DMS 273 (cell line): Measurements from ENCODE around the gene CDC42.
A peak's percentile ranks its signal among the peaks of the same experiment; 100 is the strongest.

Source experiments
- DNase-seq: peaks from one replicate; lab custom pipeline; 2025; ENCODE audit not compliant: unreplicated experiment; lab: John Stamatoyannopoulos, UW

CDC42 gene

DNA sequence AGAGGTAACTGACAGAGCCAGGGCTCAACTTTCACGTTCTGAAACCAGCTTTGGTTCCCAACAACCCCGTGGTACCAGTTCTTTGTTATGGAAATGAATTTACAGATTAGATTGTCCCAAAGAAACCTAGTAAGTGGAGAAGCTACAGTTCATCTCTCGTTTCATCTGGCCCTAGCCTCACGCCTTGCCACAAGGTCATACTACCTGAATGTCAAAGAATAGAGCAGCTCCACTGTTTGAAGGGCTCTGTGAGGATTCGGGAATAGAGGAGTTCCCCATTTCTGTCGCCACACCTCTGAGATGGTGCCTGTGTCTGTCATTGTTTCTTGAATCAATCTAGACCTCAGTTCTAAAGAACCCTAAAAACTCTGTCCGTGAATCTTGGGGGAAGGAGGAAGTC is 15.0 kb upstream of the CDC42 start:
- DNase-seq, result no peak

DNA sequence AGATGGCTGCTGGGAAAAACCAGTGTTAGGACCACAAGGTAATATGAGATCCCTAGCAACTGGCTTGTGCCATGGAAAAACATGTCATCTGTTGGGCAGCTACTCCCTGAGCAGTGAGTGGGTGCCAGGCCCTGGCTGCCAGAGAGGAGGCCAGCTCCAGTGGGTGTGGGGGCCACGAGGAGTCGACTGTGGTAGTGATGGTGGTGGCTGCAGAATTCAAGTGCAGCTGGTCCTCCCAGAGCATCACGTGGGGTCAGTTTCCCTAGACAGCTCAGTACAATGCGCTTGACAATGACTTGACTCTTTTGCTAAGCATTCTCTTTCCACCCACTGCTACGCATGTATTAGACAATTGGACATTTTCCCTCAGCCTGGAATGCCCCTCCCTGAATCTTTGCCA is 14.5 kb upstream of the CDC42 start:
- DNase-seq, result peak; percentile 31

DNA sequence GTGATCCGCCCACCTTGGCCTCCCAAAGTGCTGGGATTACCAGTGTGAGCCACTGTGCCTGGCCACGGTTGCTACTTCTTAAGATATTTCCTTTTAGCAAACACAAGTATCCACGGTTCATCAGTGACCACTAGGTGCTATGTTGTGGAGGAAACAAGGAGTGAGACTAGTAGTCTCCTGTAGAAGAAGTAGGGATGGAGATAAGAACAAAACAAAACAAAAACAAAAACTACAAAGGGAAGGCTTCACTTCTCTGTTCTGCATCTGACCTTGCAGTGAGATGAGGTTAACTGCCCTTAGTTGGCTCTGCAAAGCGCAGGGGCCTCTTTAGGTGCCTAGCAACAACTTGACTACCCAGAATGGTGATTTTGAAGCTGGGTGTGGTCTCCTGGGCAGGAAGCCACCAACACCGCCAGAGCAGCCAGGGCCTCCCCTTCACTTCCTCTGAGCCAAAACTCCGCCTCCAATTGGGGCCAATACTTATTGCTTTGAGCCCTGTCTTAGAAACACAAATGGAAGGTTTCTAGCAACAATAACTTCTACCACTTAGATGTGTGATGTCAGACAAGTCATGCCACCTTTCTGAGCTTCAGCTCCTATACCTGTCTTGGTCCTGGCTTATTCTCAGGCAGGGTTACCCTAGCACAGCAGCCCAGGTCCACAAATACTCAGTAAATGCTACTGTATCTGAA is 12.8 kb upstream of the CDC42 start:
- peak; percentile 75 for DNase-seq

DNA sequence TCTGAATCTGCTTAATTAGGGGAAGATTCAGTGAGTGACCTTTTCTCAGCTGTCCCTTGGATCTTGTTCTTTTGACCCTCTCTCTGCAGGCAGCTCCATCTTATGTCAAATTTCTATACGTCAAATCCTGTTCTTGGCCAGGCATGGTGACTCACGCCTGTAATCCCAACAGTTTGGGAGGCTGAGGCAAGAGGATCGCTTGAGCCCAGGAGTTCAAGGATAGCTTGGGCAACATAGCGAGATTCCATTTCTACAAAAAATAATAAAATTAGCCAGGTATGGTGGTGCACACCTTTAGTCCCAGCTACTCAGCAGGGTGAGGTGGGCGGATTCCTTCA is 12.3 kb upstream of the CDC42 start:
- DNase-seq, result no peak

DNA sequence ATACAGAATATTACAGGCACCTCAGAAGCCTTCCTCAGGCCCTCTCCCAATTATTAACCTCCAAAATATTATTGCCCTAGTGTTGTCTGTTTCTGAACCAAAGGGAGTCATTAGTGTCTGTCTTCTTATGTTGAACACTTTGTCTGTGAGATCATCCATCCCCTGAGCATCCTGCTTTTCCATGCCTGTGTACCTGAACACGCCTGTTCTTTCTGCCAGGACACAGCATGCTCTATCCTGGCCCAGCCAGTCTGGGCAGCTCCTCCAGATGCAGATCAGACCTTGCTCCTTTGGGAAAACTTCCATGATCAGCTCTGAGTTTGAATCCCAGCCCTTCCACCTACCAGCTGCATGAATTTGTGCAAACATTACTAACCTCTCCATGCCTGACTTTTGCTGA is 11.0 kb upstream of the CDC42 start:
- DNase-seq, result no peak

DNA sequence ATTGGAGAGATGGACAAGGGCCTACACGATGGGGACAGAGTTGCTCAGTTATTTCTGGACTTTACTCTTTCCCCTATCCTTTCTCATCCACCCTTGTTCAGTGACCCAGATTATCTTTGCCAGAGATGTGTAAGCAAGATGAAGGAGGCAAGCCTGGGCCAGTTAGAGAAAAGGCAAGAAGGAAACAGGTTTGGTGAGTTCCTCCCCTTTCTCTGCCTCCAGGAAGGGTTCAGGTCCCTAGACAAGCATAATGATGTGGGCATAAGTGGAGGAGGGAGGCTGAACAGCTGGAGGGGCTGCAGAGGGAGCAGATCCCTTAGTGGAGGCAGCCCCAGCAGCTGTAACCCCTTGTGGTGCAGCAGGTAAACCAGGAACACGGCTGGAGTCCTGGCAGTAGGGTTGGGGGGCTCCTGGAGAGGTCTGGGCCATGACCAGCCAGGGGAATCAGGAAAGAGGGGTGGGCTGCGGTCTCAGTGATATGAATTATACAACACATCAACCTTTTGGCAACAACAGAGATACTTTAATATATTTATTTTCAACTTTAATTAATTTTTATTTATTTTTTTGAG is 9.2 kb upstream of the CDC42 start:
- DNase-seq, result no peak

DNA sequence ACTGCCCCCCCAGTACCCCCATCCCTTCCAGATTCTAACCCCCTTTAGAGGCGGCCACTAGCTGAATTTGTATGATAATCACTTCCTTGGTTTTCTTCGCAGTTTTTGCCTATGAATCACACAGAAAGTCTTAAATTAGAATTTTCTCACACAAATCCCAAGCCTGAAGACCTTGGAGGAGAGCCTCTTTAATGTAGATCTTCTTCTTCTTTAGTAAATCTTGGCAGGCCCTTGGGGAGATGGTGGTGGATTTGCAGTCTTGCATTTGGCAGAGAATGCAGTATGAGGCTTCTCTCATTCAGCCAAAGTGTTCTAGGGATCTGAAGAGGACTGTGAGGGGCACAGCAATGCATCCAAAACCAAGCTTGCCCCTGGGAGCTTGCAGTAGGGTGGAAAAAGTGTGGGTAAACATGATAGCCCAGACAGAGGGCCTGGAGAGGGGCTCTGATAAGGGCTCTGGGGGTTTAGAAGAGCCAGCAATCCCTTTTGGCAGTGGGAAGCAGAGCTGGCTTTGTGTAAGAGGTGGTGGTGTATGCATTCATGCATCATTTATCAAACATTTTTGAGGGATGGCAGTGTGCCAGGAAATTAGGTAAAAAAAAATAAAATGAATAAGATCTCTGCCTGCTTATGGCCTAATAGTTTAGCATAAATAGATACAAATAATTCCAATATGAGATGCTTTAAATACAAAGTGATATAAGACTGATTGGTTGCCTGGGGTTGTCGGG is 7.7 kb upstream of the CDC42 start:
- DNase-seq, result peak; percentile 16

DNA sequence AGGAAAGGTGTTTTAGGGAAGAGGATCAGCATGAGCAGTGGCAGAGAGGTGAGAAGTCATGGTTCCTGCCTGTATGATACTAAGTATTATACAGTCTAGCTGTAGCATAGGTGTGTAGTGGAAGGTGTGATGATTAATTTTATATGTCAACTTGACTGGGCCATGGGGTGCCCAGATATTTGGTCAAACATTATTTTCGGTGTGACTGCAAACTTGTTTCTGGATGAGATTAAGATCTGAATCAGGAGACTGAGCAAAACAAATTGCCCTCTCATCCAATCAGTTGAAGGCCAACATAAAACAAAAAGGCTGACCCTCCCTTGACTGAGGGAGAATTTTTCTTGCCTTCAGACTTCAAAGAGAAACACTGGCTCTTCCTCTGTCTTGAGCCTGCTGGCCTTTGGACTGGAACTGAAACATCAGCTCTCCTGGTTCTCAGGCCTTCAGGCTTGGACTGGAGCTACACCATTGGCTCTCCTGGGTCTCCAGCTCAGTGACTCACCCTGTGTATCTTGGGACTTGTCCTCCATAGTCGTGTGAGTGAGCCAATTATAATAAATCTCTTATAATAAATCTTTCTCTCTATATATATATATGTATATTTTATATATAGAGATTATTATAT is 6.8 kb upstream of the CDC42 start:
- DNase-seq, result no peak

GRCh38 chr1:22048351-22049192 is 3.9 kb upstream of the CDC42 start:
- no peak for DNase-seq

DNA sequence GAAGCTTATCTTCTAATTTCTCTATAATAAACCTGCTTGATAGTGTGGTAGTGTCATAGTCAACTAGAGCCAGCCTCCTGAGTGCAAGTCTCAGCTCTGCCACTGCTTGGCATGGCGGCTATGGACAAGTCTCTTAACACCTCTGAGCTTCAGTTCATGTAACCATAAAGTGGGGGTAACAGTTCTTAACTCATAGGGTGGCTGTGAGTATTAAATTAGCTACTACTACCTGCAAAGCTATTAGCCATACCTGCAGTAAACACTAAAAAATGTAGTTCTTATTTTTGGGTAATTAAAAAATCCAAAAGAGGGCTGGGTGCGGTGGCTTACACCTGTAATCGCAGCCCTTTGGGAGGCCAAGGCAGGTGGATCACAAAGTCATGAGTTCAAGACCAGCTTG is 2.2 kb upstream of the CDC42 start:
- no peak for DNase-seq

GRCh38 chr1:22051607-22052114 is 848 bp upstream of the CDC42 start:
- no peak for DNase-seq

GRCh38 chr1:22053017-22053860 is 730 bp downstream of the CDC42 start:
- DNase-seq, result peak; percentile 83

- no peak for DNase-seq
Measured at GRCh38 chr1:22053861-22054770, 1.6 kb downstream of the CDC42 start.

GRCh38 chr1:22055463-22055862 is 3.0 kb downstream of the CDC42 start:
- DNase-seq, result no peak

GRCh38 chr1:22056043-22056442 is 3.5 kb downstream of the CDC42 start:
- no peak for DNase-seq

- no peak for DNase-seq
Measured at GRCh38 chr1:22056936-22057335, 4.4 kb downstream of the CDC42 start.

- no peak for DNase-seq
Measured at GRCh38 chr1:22057861-22058260, 5.4 kb downstream of the CDC42 start.

DNA sequence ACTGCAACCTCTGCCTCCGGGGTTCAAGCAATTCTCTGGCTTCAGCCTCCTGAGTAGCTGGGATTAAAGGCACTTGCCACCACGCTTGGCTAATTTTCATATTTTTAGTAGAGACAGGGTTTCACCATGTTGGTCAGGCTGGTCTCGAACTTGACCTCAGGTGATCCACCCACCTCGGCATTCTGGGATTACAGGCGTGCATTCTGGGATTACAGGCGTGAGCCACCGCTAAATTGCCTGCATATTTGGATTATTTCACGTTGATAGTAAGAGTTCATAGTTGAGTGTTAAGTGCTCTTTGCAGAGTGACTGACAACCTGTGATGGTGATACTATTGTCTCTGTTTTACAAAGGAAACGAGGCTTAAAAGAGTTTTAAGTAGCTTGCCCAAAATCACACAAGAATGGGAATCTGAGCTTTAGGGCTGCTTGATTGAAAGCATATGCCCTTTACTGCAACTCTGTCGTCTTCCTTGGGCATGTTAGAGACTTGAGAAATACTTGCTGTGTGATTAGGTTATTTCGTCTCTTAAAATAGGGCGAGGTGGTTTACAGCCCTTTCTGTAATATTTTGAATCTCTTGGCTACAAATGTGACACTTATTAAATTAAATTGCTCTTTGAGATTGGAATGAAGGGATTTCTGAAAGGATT is 12.4 kb downstream of the CDC42 start:
- no peak for DNase-seq

DNA sequence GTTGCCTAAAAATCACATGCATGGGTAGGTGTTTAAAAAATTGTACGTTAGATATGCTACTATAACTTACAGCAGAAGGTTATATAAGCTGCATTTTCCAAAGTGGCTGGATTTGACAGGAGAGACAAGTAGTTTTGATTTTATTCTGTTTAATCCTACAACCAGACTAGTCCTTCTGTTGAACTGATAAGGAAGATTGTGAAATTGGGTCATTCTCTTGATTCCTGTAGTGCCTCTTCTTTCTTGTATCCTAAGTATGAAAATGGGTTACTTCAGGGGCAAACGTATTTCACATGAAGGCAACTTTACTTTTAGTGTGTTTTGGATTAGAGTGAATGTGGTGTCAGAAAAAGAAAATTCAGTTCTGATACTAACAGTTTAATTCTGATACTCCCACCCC is 19.0 kb downstream of the CDC42 start:
- DNase-seq, result no peak
